ENCODE measurements around the gene HPS6. TPM values are rescaled to one million over a fixed set of nuclear protein-coding genes. Genes with fewer than 3 reads are reported as not detected.

Gene HPS6
- polyA plus RNA-seq, 4 donors = 10.8 to 17.5 (median 13.7) TPM

DNA sequence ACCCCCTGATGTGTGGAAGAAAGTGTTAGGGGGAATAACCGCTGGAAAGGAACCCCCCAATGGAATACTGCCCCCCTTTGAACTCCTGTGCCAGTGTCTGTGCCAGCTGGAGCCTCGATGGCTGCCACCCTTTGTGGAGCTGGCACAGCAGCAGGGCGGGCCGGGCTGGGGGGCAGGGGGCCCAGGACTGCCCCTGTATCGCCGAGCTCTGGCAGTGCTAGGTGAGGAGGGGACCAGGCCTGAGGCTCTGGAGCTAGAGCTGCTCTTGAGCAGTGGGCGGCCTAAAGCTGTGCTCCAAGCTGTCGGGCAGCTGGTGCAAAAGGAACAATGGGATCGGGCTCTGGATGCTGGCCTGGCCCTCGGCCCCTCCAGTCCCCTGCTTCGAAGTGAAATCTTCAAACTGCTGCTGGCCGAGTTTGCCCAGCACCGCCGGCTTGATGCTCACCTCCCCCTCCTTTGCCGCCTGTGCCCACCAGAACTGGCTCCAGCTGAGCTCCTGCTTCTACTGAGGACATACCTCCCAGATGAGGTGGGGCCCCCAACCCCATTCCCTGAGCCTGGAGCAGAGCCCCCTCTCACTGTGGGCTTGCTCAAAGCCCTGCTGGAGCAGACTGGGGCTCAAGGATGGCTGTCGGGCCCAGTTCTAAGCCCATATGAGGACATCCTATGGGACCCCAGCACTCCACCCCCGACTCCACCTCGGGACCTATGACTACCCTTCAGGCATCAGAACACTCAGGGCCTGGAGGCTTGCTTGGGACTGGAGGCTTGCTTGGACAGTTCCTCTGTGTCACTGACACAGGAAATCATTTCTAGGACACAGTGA, 2.2 kb downstream of the HPS6 start:
- no peak for DNase-seq (ENCODE audit: low read depth in 4 of 4, low spot score in 2 of 4)

DNA sequence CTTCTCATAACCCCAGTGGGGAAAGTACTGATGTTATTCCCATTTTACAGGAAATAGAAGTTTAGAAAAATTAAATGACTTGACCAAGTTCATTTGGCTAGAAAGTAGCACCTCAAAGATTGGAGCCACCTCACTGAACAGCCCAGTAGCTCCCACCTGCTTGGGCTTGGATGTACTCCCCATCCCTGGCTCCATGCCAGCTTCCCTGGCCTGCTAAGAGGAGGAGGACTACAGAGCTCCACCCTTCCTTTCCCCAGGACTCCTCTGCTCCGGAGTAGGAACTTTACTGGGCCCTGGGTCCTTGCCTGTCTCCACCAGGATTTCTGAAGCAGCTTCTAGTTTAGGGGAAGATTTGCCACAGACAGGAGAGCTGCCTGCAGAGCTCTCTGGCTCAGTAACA, 3.1 kb downstream of the HPS6 start:
- DNase-seq (ENCODE audit: low read depth in 4 of 4, low spot score in 2 of 4) = no peak

DNA sequence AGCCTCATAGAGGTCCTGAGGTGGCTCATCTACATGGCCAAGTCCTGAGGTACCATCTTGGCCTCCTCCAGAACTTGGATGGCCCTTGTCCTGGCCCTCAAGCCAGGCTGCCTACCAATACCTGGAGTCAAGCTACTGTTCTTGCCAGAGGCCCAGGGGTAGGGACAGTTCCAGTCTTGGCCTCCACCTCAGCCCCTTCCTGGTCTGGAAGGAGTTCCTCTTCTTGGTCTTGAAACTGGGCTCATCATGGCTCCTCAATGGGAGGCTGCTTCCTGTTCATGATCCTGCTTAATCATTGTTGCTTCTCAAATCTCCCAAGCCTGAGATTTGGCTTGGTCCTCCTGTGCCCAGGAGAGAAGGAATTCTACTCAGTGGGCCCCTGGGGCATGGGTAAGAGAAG, 3.9 kb downstream of the HPS6 start:
- DNase-seq (ENCODE audit: low read depth in 4 of 4, low spot score in 2 of 4) = no peak

DNA sequence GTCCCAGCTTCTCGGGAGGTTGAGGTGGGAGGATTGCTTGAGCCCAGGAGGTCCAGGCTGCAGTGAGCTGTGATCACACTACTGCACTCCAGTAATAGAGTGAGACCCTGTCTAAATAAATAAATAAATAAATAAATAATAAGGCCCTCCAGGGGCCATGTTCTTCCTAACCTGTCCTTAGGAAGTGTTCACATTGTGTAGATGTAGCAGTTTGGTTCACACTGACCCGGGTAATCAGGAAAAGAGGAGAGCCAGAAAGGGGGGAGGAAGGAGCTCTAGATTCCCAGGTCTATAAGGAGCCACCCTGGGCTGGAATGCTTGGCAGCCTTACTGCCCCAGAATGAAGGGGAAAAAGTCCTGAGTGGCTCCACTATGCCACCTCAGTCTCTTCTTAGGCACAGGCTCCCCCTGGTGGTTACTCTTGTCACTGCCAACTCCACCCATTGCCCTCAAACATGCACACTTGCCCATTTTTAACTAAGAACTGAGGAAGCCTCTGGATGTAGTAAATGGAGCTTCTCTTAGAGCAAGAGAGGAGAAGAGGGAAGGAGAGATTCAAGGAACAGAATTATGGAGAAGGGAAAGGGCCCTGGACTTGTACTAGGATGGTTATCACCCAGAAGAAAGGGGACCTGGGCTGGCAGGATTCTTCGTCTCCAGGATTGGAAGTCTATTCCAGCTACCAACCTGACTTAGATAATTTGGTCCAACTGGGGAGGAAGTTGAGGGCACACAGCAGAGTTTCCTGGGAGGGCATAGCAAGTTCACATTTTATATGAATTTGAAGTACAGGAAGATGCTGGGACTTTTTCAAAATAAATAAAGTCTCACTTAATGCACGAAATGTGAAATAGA, 7.8 kb downstream of the HPS6 start:
- DNase-seq (ENCODE audit: low read depth in 4 of 4, low spot score in 2 of 4) = peak in 3 of 4 donors; percentile 43 to 52 (median 51)

DNA sequence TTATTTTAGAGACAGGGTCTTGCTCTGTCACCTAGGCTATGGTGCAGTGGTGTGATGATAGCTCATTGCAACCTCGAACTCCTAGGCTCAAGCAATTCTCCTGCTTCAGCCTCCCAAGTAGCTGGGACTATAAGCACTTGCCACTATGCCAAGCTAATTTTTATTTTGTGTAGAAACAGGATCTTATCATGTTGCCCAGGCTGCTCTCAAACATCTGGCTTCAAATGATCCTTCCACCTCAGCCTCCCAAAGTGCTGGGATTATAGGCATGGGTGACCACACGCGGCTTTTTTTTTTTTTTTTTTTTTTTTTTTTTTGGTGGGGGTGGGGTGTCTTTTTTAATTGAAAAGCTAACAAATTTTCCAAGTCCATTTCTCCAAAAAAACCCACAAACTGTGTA, 18.4 kb downstream of the HPS6 start:
- DNase-seq (ENCODE audit: low read depth in 4 of 4, low spot score in 2 of 4) = no peak

DNA sequence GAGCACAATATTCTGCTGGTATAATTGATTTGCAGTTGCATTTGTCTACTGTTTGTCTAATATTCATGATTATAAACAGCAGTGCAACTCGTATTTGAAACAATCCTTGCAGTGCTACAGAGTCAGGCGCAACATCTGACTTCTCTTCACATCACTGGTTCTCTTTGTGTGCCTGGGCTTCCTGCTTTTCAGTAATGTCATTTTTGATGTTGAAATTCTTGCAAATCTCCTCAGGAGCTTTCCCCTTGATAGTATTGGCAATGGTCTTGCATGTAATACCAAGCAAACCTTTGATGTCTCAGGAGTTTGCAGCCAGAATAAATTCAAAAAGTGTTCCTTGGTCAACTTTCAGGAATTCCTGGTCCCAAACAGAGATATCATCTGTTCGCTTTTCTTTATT, 20.2 kb downstream of the HPS6 start:
- DNase-seq (ENCODE audit: low read depth in 4 of 4, low spot score in 2 of 4) = no peak

DNA sequence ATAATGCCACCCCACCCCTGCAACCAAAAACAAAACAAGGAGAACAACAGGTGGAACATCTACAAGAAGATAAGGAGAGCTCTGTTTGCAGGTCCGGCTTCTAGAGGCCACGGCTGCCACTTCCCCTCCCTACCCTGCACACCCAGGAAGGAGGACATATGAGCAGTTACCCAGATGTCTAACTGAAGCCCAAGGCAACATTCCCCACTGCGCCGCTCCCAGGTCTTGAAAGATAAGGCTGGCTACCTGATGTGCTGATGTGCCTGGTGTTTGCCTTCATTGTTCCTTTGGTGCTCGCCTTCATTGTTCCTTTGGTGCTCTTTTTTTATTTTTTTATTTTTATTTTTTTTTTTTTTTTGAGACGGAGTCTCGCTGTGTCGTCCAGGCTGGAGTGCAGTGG, 21.0 kb downstream of the HPS6 start:
- DNase-seq (ENCODE audit: low read depth in 4 of 4, low spot score in 2 of 4) = no peak

DNA sequence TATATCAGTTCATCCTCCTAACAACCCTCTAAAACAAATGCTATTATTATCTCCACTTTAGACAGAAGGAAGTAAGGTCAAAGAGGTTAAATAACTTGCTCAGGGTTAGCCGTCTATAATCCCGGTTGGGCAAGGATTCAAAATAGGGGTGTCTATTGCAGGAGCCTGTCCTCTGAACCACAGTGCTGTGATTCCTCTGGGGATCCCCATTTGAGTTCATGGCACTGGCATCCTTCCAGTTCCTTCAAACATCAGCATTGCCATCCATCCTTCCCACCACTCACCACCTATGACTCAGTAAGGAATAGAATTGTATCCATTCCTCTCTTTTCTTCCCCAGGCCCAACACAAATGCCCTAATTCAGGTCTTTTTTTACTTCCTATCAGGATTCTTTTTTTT, 25.6 kb downstream of the HPS6 start:
- DNase-seq (ENCODE audit: low read depth in 4 of 4, low spot score in 2 of 4) = no peak

DNA sequence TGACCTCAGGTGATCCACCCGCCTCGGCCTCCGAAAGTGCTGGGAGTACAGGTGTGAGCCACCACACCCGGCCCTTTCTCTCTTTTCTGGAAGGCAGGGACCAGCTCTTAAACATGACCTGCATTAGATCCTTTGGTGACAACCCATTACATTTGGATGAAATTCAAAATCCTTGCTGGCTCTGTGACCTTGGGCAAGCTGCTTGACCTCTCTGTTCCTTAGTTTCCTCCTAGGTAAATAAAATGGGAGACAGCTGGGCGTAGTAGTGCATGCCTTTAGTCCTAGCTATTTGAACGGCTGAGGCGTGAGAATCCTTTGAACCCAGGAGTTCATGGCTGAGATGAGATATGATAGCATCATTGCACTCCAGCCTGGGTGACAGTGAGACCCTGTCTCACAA, 31.3 kb downstream of the HPS6 start:
- no peak for DNase-seq (ENCODE audit: low read depth in 4 of 4, low spot score in 2 of 4)

DNA sequence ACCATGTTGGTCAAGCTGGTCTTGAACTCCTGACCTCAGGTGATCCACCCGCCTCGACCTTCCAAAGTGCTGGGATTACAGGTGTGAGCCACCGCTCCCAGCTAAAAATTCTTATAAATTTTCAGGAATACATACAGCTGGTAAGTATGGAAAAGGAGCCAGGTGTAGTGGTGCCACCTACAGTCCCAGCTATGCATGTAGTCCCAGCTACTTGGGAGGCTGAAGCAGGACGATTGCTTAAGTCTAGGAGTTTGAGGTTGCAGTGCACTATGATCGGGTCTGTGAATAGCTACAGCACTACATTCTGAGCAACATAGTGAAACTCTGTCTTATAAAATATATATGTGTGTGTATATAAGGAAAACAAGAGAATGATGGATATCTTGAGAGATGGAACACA, 36.0 kb downstream of the HPS6 start:
- DNase-seq (ENCODE audit: low read depth in 4 of 4, low spot score in 2 of 4) = no peak

DNA sequence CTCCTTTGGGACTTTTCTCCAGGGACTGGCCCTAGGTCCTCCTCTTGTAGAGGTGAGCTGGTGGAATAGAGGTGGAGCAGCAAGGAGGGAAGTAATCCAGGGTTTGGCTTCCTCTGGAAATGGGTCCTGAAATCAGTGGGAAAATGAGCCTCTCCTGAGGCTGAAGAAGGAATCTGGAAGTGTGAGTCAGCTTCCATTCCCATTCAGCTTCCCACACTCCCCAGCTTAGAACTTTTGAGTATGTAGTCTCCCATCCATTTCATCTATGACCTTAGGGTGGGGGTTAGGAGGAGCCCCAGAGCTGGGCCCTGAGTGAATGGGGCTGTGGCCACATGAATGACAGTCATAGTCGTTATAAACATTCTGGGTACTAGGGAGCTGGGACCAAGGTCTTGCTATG, 37.3 kb downstream of the HPS6 start:
- DNase-seq (ENCODE audit: low read depth in 4 of 4, low spot score in 2 of 4) = no peak

DNA sequence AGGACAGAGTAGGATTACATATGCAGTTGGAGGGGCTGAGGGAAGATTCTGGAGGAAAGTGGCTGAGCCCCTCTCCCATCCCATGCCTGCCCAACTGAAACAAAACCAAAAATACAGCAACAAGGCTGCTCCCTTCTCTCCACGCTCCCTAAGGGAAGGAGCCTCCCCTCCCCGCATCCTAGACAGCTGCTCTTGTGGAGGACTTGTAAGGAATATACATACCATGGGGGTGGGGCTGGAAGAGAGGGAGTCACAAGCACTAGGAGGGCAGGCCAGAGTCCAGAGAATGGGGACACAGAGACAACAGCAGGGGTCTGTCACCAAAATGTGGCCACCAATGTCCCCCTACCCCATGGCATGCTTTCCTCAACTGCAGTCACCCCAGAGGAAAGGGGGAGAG, 41.8 kb downstream of the HPS6 start:
- no peak for DNase-seq (ENCODE audit: low read depth in 4 of 4, low spot score in 2 of 4)

DNA sequence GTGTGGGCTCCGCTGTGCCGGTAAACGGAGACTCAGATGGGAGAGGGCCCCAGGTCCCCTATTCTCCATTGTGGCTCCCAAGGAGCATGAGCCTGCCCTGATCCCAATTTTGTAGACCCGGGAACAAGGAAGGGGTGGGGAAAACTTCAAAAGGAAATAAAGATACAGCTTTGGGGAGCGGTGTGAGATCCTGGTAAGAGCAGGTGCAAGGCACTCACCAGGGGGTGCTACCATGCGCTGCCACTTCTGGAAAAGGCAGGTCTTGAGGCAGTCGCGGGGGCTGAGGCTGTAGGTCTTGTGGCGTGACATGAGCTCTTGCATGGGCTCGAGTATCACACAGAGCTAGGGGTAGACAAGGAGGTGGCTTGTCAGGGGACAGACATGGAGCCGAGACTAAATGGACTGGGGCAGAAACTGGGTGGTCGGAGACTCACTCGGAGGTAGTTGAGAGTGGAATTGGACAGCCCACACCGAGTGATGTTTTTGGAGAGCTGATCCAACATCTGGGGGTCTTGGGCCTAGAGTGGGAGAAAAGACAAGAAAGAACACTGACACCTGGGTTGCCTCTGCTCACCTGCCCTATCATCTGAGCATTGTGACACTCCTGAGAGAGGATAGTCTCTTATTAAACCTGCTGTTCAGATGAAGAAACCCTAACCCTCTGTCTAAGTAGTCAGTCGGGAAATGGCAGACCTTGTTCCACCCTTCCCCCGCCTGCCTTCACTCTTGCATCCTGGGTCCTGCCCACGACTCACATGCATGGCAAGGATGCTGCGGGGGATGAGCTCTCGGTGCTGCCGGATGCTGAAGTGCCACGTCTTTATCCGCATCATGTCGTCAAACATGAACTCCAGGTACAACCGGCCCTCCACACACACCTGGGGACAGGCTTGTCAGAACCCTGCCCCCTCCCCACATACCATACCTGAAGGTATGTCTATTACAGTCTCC, 44.3 kb downstream of the HPS6 start:
- no peak for DNase-seq (ENCODE audit: low read depth in 4 of 4, low spot score in 2 of 4)

DNA sequence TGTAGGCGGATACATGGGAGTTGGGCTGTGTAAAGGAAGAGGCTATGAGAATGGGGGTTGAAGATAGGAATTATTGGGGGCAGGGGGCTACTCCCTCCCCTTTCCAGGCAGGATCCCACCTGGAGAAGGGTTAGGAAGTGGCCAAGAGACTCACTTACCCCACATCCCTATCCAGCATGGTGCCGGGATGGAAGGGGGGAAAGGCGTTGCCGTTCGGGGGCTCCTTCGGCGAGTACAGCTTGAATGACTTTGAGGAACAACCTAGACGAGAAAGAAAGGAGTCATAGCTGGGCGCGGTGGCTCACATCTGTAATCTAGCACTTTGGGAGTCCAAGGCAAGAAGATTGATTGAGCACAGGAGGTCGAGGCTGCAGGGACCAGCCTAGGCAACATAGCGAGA, 46.1 kb downstream of the HPS6 start:
- DNase-seq (ENCODE audit: low read depth in 4 of 4, low spot score in 2 of 4) = no peak

DNA sequence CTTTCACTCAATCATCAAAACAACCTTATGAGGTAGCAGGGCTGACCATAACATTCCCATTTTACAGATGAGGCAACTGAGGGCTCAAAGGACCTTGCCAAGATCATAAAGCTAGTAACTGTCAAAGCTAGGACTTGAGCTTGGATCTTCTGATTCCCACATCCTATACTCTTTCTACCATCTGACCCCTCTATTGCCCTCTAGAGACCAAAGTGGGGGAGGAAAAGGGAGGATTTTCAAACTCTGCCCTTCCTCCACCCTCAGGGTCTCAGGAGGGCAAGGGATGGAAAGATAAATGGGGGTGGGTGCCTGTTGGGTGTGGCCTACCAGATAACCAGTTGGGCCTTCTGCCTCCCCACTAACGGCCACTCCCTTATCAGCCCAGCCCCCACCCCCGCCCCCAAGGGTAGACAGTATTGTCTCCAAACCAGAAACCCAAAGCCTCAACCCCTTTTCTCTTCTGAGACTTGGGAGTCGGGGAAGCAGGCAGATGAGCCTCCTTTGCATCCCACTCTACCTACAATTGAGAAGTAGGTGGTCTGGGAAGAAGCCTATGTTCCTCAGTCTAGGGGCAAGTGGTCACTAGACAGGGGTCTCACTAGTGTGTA, 47.2 kb downstream of the HPS6 start:
- no peak for DNase-seq (ENCODE audit: low read depth in 4 of 4, low spot score in 2 of 4)

DNA sequence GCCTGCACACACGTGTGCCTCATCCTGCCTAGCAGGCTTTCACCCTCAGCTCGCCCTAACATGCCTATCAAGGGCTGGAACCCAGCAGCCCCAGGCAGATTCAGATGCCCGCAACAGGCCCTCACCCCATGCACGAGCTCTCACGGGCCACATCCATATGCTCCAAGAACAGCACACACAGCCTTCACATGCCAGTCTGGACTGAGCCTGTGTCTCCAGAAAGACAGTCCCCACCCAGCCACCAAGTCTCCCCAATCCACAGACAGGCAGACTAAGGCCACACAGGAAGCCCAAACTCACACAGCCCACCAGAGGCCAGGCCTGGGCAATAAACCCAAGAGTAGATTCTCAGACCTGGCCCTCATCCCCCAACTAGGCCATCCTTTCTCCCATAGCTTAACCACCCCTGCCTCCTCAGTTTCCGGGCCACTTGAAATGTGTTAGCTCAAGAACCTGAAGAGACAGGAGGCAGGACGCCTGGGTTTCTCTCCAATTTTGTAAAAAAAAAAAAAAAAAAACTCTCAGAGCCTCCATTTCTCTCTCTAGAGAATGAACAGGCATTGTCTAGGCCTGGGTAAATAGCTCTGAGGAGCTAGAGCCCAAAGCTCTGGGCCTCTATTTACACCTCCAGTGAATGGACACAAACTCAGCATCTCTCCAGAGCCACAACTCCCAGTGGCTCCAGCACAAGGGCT, 48.3 kb downstream of the HPS6 start:
- DNase-seq (ENCODE audit: low read depth in 4 of 4, low spot score in 2 of 4) = no peak

DNA sequence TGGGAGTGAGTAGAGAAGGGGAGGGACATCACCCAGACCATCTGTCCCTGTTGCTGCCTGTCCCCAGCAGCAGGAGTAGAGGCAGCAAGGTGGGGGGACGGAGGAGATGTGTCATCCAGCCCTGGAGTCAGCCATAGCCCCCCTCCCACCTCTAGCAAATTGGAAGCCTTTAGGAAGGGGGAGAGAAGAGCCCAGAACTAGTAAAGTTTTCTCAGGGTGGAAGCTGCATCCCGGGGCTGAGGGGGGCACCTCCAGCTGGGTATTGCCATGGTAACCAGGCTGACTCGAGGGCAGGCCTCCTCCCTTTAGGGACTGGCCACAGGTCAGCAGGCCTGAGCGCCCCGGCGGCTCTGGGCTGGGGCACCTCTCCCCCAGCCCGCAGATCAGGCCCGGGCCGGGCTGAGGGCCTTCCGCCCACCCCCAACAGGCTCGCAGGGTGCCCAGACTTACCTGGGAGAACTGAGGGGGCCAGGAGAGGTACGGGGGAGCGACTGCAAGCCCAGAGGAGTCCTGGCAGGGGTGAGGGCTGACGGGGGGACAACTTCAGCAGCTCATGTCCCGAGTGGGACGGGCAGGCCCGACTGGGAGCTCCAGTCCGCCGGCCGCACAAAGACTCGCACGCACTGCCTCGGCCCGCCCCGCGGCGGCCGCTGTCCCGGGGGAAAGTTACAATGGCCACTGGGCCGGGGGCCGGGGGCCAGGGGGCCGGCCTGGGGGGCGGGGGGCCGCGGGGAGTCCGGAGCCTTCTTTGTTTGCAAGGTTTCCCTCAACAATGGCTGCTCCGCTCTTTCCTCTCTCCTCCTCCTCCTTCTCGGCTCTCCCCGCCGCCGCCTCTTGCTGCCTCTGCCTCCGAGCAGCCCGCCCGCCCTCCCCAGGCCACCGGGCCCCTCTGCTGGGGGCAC, 49.1 kb downstream of the HPS6 start:
- DNase-seq (ENCODE audit: low read depth in 4 of 4, low spot score in 2 of 4) = no peak

DNA sequence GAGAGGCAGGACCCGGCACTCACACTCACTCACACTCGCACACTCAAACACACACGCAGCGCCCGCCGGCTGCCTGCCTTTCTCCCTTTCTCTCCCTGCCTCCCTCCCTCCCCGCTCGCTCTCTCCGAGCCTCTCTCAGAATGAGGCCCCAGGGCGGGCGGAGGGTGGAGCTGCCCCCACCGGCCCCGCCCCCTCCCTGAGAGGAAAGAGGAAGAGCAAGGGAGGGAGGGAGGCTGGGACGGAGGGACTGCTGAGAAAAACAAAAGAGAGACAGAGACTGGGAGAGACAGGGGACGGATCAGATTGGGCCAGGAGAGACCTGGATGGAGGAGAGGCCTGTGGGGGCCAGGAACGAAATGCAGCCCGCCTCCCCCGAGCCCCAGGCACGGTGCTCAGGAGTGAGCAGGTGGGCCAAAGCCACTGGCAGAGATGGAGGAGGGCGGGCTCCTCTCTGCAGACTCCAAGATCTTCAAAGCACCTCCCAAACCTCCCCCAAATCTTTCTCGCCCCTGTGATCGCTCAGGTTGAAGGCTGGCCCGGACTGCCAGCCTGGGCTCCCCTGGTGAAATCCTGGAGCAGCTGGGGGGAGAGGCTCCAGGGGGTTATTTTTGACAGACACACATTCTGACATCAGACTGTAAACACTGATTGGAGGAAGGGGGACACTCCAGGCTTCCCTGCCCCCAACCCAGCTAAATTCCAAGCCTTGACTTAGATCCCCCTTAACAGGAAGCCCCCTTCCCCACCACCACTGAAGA, 49.9 kb downstream of the HPS6 start:
- peak in 1 of 4 donors; percentile 88 for DNase-seq (ENCODE audit: low read depth in 4 of 4, low spot score in 2 of 4)

All from left renal cortex interstitium (tissue), 4 donors.